IMR-90 (cell line): Measurements from ENCODE around the gene MIEF2. TPM values are rescaled to one million over a fixed set of nuclear protein-coding genes. Genes with fewer than 3 reads are reported as not detected.

Experiments
- ATAC-seq: fragments of 200-7000 bp; cut with Tn5 transposase; 2 replicates; pipeline ENCODE4 v1.9.1; 2020; ENCODE audit warnings: low read depth, mild to moderate bottlenecking, moderate library complexity
- BruUV-seq: library from RNA; stranded (reverse); fragments of 400-500 nt; replicated peaks from 2 replicates; lab custom pipeline; 2021; lab: Mats Ljungman, UMichigan
- CTCF ChIA-PET: fragments of 300-600 bp; formaldehyde crosslinking; extraction: SDS; loops from one replicate; lab custom pipeline; 2021; ENCODE audit warnings: antibody characterized with exemption; lab: Yijun Ruan, JAX
- POLR2A ChIA-PET: fragments of 300-600 bp; sonication (Branson Sonifier 250); formaldehyde crosslinking; loops from one replicate; lab custom pipeline; 2022; ENCODE audit warnings: antibody characterized with exemption; ENCODE audit not compliant: unreplicated experiment; lab: Charles Lee
- DNase-seq: peaks from one replicate; pipeline ENCODE4 v3.0.0; 2013
- H2AFZ ChIP-seq: replicated peaks from 2 replicates; pipeline ENCODE3; 2013; ENCODE audit warnings: low read length, mild to moderate bottlenecking; ENCODE audit not compliant: poor library complexity
- H2AK5ac ChIP-seq: 2 replicates; pipeline ENCODE4 v1.6.1; 2013; ENCODE audit warnings: low read depth, low read length, inconsistent platforms
- H2AK9ac ChIP-seq: replicated peaks from 2 replicates; pipeline ENCODE3; 2013; ENCODE audit warnings: mild to moderate bottlenecking, low read depth, low read length, moderate library complexity; ENCODE audit not compliant: poor library complexity
- H2BK120ac ChIP-seq: 2 replicates; pipeline ENCODE4 v1.6.1; 2013; ENCODE audit warnings: low read depth, low read length, inconsistent platforms
- H2BK15ac ChIP-seq: 3 replicates; pipeline ENCODE4 v1.6.1; 2013; ENCODE audit warnings: low read depth, low read length, inconsistent platforms
- H2BK20ac ChIP-seq: 2 replicates; pipeline ENCODE4 v1.6.1; 2013; ENCODE audit warnings: low read depth, mild to moderate bottlenecking, inconsistent platforms, low read length, moderate library complexity
- H2BK5ac ChIP-seq: 2 replicates; pipeline ENCODE4 v1.6.1; 2013; ENCODE audit warnings: mild to moderate bottlenecking, low read depth, low read length, inconsistent platforms; ENCODE audit not compliant: poor library complexity, severe bottlenecking
- H3K14ac ChIP-seq: replicated peaks from 2 replicates; pipeline ENCODE4 v1.6.1; 2013; ENCODE audit warnings: low read depth, low read length, inconsistent platforms
- H3K18ac ChIP-seq: 2 replicates; pipeline ENCODE4 v1.6.1; 2013; ENCODE audit warnings: low read depth, low read length, control low read depth
- H3K23ac ChIP-seq: 2 replicates; pipeline ENCODE4 v1.6.1; 2013; ENCODE audit warnings: low read depth, low read length, inconsistent platforms
- H3K27ac ChIP-seq: 2 replicates; pipeline ENCODE4 v1.5.1; 2013; ENCODE audit warnings: mild to moderate bottlenecking, control low read depth, low read length; ENCODE audit not compliant: insufficient read depth
- H3K27me3 ChIP-seq: 2 replicates; pipeline ENCODE4 v1.6.1; 2013; ENCODE audit warnings: low read length; ENCODE audit not compliant: control insufficient read depth, insufficient read depth
- H3K36me3 ChIP-seq: 2 replicates; pipeline ENCODE4 v1.6.1; 2013; ENCODE audit warnings: low read length, mixed read lengths; ENCODE audit not compliant: control insufficient read depth, insufficient read depth
- H3K4ac ChIP-seq: 2 replicates; pipeline ENCODE4 v1.6.1; 2013; ENCODE audit warnings: low read depth, low read length, inconsistent platforms
- H3K4me1 ChIP-seq: 2 replicates; pipeline ENCODE4 v1.6.1; 2013; ENCODE audit warnings: low read length, mixed read lengths; ENCODE audit not compliant: control insufficient read depth, insufficient read depth
- H3K4me2 ChIP-seq: 2 replicates; pipeline ENCODE4 v1.6.1; 2013; ENCODE audit warnings: low read depth, mild to moderate bottlenecking, control low read depth, low read length, moderate library complexity
- H3K4me3 ChIP-seq: 2 replicates; pipeline ENCODE4 v1.5.1; 2013; ENCODE audit warnings: low read depth, mild to moderate bottlenecking, control low read depth, low read length, moderate library complexity; ENCODE audit not compliant: insufficient read depth
- H3K56ac ChIP-seq: 2 replicates; pipeline ENCODE4 v1.6.1; 2013; ENCODE audit warnings: low read length, inconsistent platforms; ENCODE audit not compliant: insufficient read depth; ENCODE audit errors: extremely low read depth
- H3K79me1 ChIP-seq, 2 experiments: 2 replicates each; pipeline ENCODE4 v1.6.1; 2013; ENCODE audit warnings: low read length in 2 of 2, inconsistent platforms in 1 of 2, low read depth in 1 of 2
- H3K9ac ChIP-seq: 2 replicates; pipeline ENCODE4 v1.6.1; 2013; ENCODE audit warnings: low read depth, low read length, control low read depth
- H3K9me1 ChIP-seq: 2 replicates; pipeline ENCODE4 v1.6.1; 2013; ENCODE audit warnings: low read length, inconsistent platforms; ENCODE audit not compliant: insufficient read depth
- H3K9me3 ChIP-seq: 2 replicates; pipeline ENCODE4 v1.6.1; 2013; ENCODE audit warnings: low read length; ENCODE audit not compliant: control insufficient read depth, insufficient read depth
- H4K20me1 ChIP-seq: 2 replicates; pipeline ENCODE4 v1.6.1; 2013; ENCODE audit warnings: low read length, inconsistent platforms; ENCODE audit not compliant: insufficient read depth
- H4K5ac ChIP-seq: 2 replicates; pipeline ENCODE4 v1.6.1; 2013; ENCODE audit warnings: mild to moderate bottlenecking, low read depth, low read length, control low read depth
- H4K8ac ChIP-seq, 2 experiments: 2 replicates each; pipeline ENCODE4 v1.6.1; 2013; ENCODE audit warnings: low read depth in 2 of 2, low read length in 2 of 2, control low read depth in 1 of 2, inconsistent platforms in 1 of 2
- H4K91ac ChIP-seq: 2 replicates; pipeline ENCODE4 v1.6.1; 2013; ENCODE audit warnings: low read depth, low read length, inconsistent platforms; ENCODE audit not compliant: insufficient read depth
- BHLHE40 ChIP-seq: fragments of 150-350 bp; IDR thresholded peaks from 2 replicates; pipeline ENCODE4 v1.6.1; 2016; ENCODE audit warnings: mild to moderate bottlenecking, low read depth, low read length
- CEBPB ChIP-seq: IDR thresholded peaks from 2 replicates; pipeline ENCODE4 v1.6.1; 2012; ENCODE audit warnings: low read depth, low read length, improper control_type of control experiment
- CHD1 ChIP-seq: IDR thresholded peaks from 2 replicates; pipeline ENCODE4 v1.6.1; 2012; ENCODE audit warnings: low read depth, low read length, improper control_type of control experiment
- FOS ChIP-seq: fragments of 150-350 bp; IDR thresholded peaks from 2 replicates; pipeline ENCODE4 v1.6.1; 2016; ENCODE audit warnings: low read depth, low read length
- MAFK ChIP-seq: IDR thresholded peaks from 2 replicates; pipeline ENCODE4 v1.6.1; 2012; ENCODE audit warnings: low read depth, low read length, improper control_type of control experiment
- MAZ ChIP-seq: IDR thresholded peaks from 2 replicates; pipeline ENCODE4 v1.6.1; 2012; ENCODE audit warnings: low read depth, mild to moderate bottlenecking, low read length, improper control_type of control experiment, moderate library complexity, borderline replicate concordance
- MXI1 ChIP-seq: IDR thresholded peaks from 2 replicates; pipeline ENCODE4 v1.6.1; 2012; ENCODE audit warnings: low read depth, mild to moderate bottlenecking, low read length, moderate library complexity, borderline replicate concordance
- NFE2L2 ChIP-seq: fragments of 150-350 bp; IDR thresholded peaks from 2 replicates; pipeline ENCODE4 v1.6.1; 2016; ENCODE audit warnings: low read depth, mild to moderate bottlenecking, low read length
- POLR2A ChIP-seq: IDR thresholded peaks from 2 replicates; pipeline ENCODE4 v1.6.1; 2012; ENCODE audit warnings: mild to moderate bottlenecking, low read depth, low read length
- RAD21 ChIP-seq: IDR thresholded peaks from 2 replicates; pipeline ENCODE4 v1.6.1; 2012; ENCODE audit warnings: low read length, improper control_type of control experiment
- RCOR1 ChIP-seq: IDR thresholded peaks from 2 replicates; pipeline ENCODE4 v1.6.1; 2012; ENCODE audit warnings: mild to moderate bottlenecking, low read length, improper control_type of control experiment; ENCODE audit not compliant: insufficient replicate concordance
- RFX5 ChIP-seq: IDR thresholded peaks from 2 replicates; pipeline ENCODE4 v1.8.0; 2012; ENCODE audit warnings: low read depth, mild to moderate bottlenecking, low read length, moderate library complexity
- SMC3 ChIP-seq: fragments of 150-350 bp; IDR thresholded peaks from 2 replicates; pipeline ENCODE4 v1.6.1; 2016; ENCODE audit warnings: low read depth, mild to moderate bottlenecking, antibody characterized with exemption, low read length, moderate library complexity
- WGBS, 2 experiments: methylation state at CpG; one replicate each; pipeline versions ENCODE4 v1.1.5 to v1.1.7; 2013; ENCODE audit warnings: missing lambda C conversion rate in 2 of 2; ENCODE audit not compliant: insufficient read length in 1 of 2; ENCODE audit errors: extremely low coverage in 2 of 2; 5-methylcytosine and 5-hydroxymethylcytosine counted together
- dilution Hi-C: fragments of 300-500 bp; cut with HindIII; formaldehyde crosslinking; loops from one replicate; pipeline ENCODE4 v1.14.3; 2018; ENCODE audit warnings: low sequenced_read_pairs; ENCODE audit not compliant: unreplicated experiment
- in situ Hi-C: fragments of 300-500 bp; cut with MboI; formaldehyde crosslinking; loops from 3 replicates; pipeline ENCODE4 v1.14.3; 2019; ENCODE audit warnings: low sequenced_read_pairs, inconsistent platforms, mixed read lengths
- intact Hi-C: fragments of 100-400 bp; cut with micrococcal nuclease; formaldehyde crosslinking; loops from 2 replicates; pipeline ENCODE4 v1.10.0; 2022
- polyA plus RNA-seq, 3 experiments: library from polyadenylated mRNA; depleted of rRNA; stranded (reverse); fragments of >200 nt; gene quantifications; 2 replicates each; pipeline ENCODE4 v1.2.3, GENCODE V29; 2012; ENCODE audit warnings: low replicate concordance in 1 of 3
- total RNA-seq: library from RNA; depleted of rRNA; stranded (reverse); fragments of >200 nt; gene quantifications from 2 replicates; pipeline ENCODE4 v1.2.3, GENCODE V29; 2012
- TF ChIP-seq, protein P1 (sequence below): fragments of 150-350 bp; IDR thresholded peaks from 2 replicates; pipeline ENCODE4 v1.6.1; 2016; ENCODE audit warnings: low read depth, mild to moderate bottlenecking, low read length, moderate library complexity, borderline replicate concordance
- TF ChIP-seq, protein P2 (sequence below): fragments of 150-350 bp; IDR thresholded peaks from 2 replicates; pipeline ENCODE4 v1.6.1; 2017; ENCODE audit warnings: mild to moderate bottlenecking, antibody characterized with exemption, low read length, low read depth

Gene MIEF2
- total and polyA plus RNA-seq, 2 of the 4 experiments (the other 2 are of a cell fraction), result 9.1 to 26.6 TPM

DNA sequence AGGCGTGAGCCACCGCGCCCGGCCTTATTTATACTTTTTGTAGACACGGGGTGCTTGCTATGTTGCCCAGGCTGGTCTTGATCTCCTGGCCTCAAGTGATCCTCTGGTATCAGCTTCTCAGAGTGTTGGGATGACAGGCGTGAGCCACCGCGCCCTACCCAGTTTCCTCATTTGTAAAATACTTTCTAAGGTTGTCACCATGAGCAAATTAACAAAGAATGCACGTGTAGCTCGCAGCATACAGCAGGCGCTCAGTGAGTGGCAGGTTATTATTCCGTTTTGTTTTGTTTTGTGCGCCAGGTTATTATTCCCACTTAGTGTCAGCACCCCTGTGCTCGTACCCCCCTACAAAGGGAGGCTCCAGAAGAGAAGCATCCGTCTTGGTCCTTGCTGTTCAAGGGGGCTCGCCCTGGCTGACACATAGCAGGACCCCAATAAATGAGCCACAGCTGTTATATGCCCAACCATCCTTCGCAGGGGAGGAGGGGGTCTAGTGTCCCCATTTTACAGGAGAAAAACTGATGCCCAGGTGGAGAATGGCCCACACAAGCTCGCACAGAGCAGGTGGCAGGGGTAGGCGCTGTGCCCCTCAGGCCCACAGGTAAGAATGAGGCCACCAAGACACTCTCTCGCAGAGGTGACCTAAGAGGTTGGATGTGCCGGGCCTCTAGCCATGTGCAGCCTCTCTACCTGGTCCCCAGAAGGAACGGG is 686 bp upstream of the MIEF2 start (continued):
- no peak for TF ChIP-seq CHD1
- TF ChIP-seq POLR2A, result no peak

DNA sequence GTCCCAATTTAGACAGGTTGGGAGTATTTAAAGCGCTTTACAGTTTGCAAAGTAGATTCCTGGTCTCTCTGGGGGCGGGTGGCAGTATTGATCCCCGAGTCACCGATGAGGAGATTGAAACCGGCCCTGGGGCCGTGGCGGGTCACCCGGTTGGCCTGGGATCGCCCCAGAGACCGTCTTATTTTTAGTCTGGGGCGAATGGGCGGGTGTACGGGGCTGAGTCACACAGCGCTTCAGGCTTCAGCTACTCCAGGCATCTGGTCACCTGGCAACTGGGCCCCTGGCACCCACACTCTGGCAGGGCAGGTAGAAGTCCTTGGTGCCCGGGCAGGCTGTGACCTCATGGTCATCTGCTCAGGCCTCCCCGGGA is 669 bp downstream of the MIEF2 start:
- Histone ChIP-seq H2AK9ac (peak overlapping the region; percentile 95), H3K27me3 (no peaks in the 10 kb centered on the region), H3K9me3 (no peaks in the 10 kb centered on the region), H2AFZ (peak overlapping the region; percentile 95), H2BK20ac (no peak overlapping the region), H3K4me2 (peak overlapping the region; percentile 93), H3K79me1 (peaks cover 19 to 66% of the 10 kb centered on the region in 2 experiments), H3K4me1 (peaks cover 18% of the 10 kb centered on the region), H3K4ac (peak overlapping the region; percentile 76), H3K56ac (peak overlapping the region; percentile 57; the same call in 1 of the 2 replicates), H4K5ac (0 out of 2 replicates have a peak overlapping the region, but pooled peaks have one; percentile 19), H2BK15ac (no peak overlapping the region), H2AK5ac (peak overlapping the region; percentile 59; the same call in 1 of the 2 replicates), H3K18ac (peak overlapping the region; percentile 1; the same call in 1 of the 2 replicates), H3K23ac (peak overlapping the region; percentile 86), H4K8ac (peak overlapping the region in 1 of 2 experiments; percentile 62; a peak in 2 of 4 replicates), H2BK5ac (peak overlapping the region; percentile 77), H3K9ac (peak overlapping the region; percentile 74), H3K4me3 (peak overlapping the region; percentile 75), H3K9me1 (peaks cover 12% of the 10 kb centered on the region; the same call in 1 of the 2 replicates), H3K36me3 (peaks cover 32% of the 10 kb centered on the region), H3K27ac (peak overlapping the region; percentile 71), H3K14ac (peak overlapping the region; percentile 92), H4K20me1 (peaks cover 18% of the 10 kb centered on the region), H4K91ac (peak overlapping the region; percentile 28), H2BK120ac (peak overlapping the region; percentile 58)
- no TSS peak for BruUV-seq
- 0% methylated on average over 5 of the region's 16 CpGs; no CpG with 5 or more reads in 1 of the 2 experiments for WGBS, 2 experiments
- intact Hi-C loops (no loop called here), in situ Hi-C loops (no loop called here), dilution Hi-C loops (no loop called here)
- peak; percentile 3; the same call in 1 of the 2 replicates for ATAC-seq
- CTCF ChIA-PET, result interaction anchor here (0.5 kb wide), 1 partner anchor 1961 kb away, joined by 6 read pairs; no protein-coding TSS in a partner anchor
- POLR2A ChIA-PET, result no interaction called here
- peak; percentile 44 for DNase-seq
- TF ChIP-seq SMC3 (no peak), MAFK (no peak), NFE2L2 (no peak), MAZ (no peak), RFX5 (no peak), POLR2A (no peak), FOS (no peak), CHD1 (no peak), BHLHE40 (no peak), CEBPB (no peak), MXI1 (no peak), RCOR1 (no peak), RAD21 (no peak)
- TF ChIP-seq, protein P1, sequence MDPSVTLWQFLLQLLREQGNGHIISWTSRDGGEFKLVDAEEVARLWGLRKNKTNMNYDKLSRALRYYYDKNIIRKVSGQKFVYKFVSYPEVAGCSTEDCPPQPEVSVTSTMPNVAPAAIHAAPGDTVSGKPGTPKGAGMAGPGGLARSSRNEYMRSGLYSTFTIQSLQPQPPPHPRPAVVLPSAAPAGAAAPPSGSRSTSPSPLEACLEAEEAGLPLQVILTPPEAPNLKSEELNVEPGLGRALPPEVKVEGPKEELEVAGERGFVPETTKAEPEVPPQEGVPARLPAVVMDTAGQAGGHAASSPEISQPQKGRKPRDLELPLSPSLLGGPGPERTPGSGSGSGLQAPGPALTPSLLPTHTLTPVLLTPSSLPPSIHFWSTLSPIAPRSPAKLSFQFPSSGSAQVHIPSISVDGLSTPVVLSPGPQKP, result no peak
- TF ChIP-seq, protein P2, sequence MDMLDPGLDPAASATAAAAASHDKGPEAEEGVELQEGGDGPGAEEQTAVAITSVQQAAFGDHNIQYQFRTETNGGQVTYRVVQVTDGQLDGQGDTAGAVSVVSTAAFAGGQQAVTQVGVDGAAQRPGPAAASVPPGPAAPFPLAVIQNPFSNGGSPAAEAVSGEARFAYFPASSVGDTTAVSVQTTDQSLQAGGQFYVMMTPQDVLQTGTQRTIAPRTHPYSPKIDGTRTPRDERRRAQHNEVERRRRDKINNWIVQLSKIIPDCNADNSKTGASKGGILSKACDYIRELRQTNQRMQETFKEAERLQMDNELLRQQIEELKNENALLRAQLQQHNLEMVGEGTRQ, result no peak
